Ectodermal cell (in vitro differentiated cells): ENCODE results near the gene GAL3ST3.
A peak's percentile ranks its signal among the peaks of the same experiment; 100 is the strongest.

ENCODE experiments used
- H3K27ac ChIP-seq: 2 replicates; pipeline ENCODE4 v1.7.0; 2013; ENCODE audit warnings: mild to moderate bottlenecking, low read depth, low read length; ENCODE audit not compliant: insufficient read depth, poor library complexity, severe bottlenecking
- H3K27me3 ChIP-seq: 2 replicates; pipeline ENCODE4 v1.7.0; 2013; ENCODE audit warnings: mild to moderate bottlenecking, low read length; ENCODE audit not compliant: insufficient read depth, control insufficient read depth, poor library complexity, severe bottlenecking
- H3K36me3 ChIP-seq: one replicate; pipeline ENCODE4 v1.7.0; 2013; ENCODE audit warnings: low read length; ENCODE audit not compliant: control insufficient read depth, insufficient read depth
- H3K4me1 ChIP-seq: one replicate; pipeline ENCODE4 v1.7.0; 2013; ENCODE audit warnings: low read length; ENCODE audit not compliant: control insufficient read depth, insufficient read depth
- H3K4me3 ChIP-seq: 2 replicates; pipeline ENCODE4 v1.7.0; 2013; ENCODE audit warnings: low read depth, low read length, control low read depth; ENCODE audit not compliant: insufficient read depth
- H3K9me3 ChIP-seq: 2 replicates; pipeline ENCODE4 v1.7.0; 2013; ENCODE audit warnings: mild to moderate bottlenecking, low read length, moderate library complexity; ENCODE audit not compliant: control insufficient read depth
- WGBS, 2 experiments: methylation state at CpG; one replicate each; pipeline ENCODE4 v1.1.7; 2013; ENCODE audit warnings: missing lambda C conversion rate in 2 of 2; 5-methylcytosine and 5-hydroxymethylcytosine counted together

The GAL3ST3 gene

GRCh38 chr11:66059966-66060680, 11.2 kb upstream of the GAL3ST3 start:
- Histone ChIP-seq H3K4me3 (no peak overlapping the region), H3K27me3 (no peaks in the 10 kb centered on the region), H3K4me1 (no peaks in the 10 kb centered on the region), H3K27ac (no peak overlapping the region), H3K36me3 (peaks cover 90% of the 10 kb centered on the region), H3K9me3 (no peaks in the 10 kb centered on the region)
- 84% methylated on average over 8 of the region's 8 CpGs for WGBS, 2 experiments

GRCh38 chr11:66056501-66056900, 7.5 kb upstream of the GAL3ST3 start:
- H3K36me3 ChIP-seq, result peaks cover 73% of the 10 kb centered on the region
- no peak overlapping the region for H3K4me3 ChIP-seq
- H3K4me1 ChIP-seq, result peaks cover 9% of the 10 kb centered on the region
- H3K9me3 ChIP-seq, result no peaks in the 10 kb centered on the region
- H3K27ac ChIP-seq, result no peak overlapping the region
- 92 to 93% methylated on average over 7 of the region's 7 CpGs for WGBS, 2 experiments
- no peaks in the 10 kb centered on the region for H3K27me3 ChIP-seq

- H3K27ac ChIP-seq, result no peak overlapping the region
- no peaks in the 10 kb centered on the region for H3K9me3 ChIP-seq
- 95 to 96% methylated on average over 7 of the region's 7 CpGs for WGBS, 2 experiments
- peaks cover 18% of the 10 kb centered on the region for H3K4me1 ChIP-seq
- no peaks in the 10 kb centered on the region for H3K27me3 ChIP-seq
- H3K36me3 ChIP-seq, result peaks cover 59% of the 10 kb centered on the region
- no peak overlapping the region for H3K4me3 ChIP-seq
These were observed 6.1 kb upstream of the GAL3ST3 start for GRCh38 chr11:66055021-66055420.

- H3K4me3 ChIP-seq, result peak overlapping the region; percentile 88
- H3K27me3 ChIP-seq, result no peaks in the 10 kb centered on the region
- no peaks in the 10 kb centered on the region for H3K9me3 ChIP-seq
- 1% methylated on average over 17 of the region's 17 CpGs for WGBS, 2 experiments
- no peak overlapping the region for H3K27ac ChIP-seq
- peaks cover 37% of the 10 kb centered on the region for H3K36me3 ChIP-seq
- H3K4me1 ChIP-seq, result peaks cover 27% of the 10 kb centered on the region
These were observed 3.7 kb upstream of the GAL3ST3 start for GRCh38 chr11:66052664-66052982.

- peaks cover 31% of the 10 kb centered on the region for H3K36me3 ChIP-seq
- H3K9me3 ChIP-seq, result no peaks in the 10 kb centered on the region
- 0% methylated on average over 84 of the region's 84 CpGs for WGBS, 2 experiments
- peak within 1 kb of the TSS; percentile 88 for H3K4me3 ChIP-seq
- H3K27me3 ChIP-seq, result no peaks in the 10 kb centered on the region
- peaks cover 31% of the 10 kb centered on the region for H3K4me1 ChIP-seq
- peak within 1 kb of the TSS; percentile 90 for H3K27ac ChIP-seq
These were observed 3.1 kb upstream of the GAL3ST3 start, which contains the start of gene SF3B2 for GRCh38 chr11:66051766-66052663. SF3B2 (plus strand) TSS chr11:66052364; CDS start chr11:66052385, 21 bp downstream.

- Histone ChIP-seq H3K36me3 (peaks cover 24% of the 10 kb centered on the region), H3K4me3 (peak overlapping the region; percentile 88), H3K27ac (peak overlapping the region; percentile 90), H3K9me3 (no peaks in the 10 kb centered on the region), H3K4me1 (peaks cover 31% of the 10 kb centered on the region), H3K27me3 (no peaks in the 10 kb centered on the region)
- 25 to 30% methylated on average over 12 of the region's 12 CpGs for WGBS, 2 experiments
These were observed 2.4 kb upstream of the GAL3ST3 start for GRCh38 chr11:66051371-66051765.

GRCh38 chr11:66050581-66051231, 1.7 kb upstream of the GAL3ST3 start:
- Histone ChIP-seq H3K4me1 (peaks cover 31% of the 10 kb centered on the region), H3K36me3 (peaks cover 18% of the 10 kb centered on the region), H3K4me3 (no peak overlapping the region), H3K27me3 (no peaks in the 10 kb centered on the region), H3K27ac (peak overlapping the region; percentile 90), H3K9me3 (no peaks in the 10 kb centered on the region)
- 80 to 91% methylated on average over 4 to 5 of the region's 5 CpGs for WGBS, 2 experiments

- H3K36me3 ChIP-seq, result peaks cover 9% of the 10 kb centered on the region
- no peaks in the 10 kb centered on the region for H3K9me3 ChIP-seq
- no peak overlapping the region for H3K27ac ChIP-seq
- H3K4me3 ChIP-seq, result peak overlapping the region; percentile 59
- no peaks in the 10 kb centered on the region for H3K27me3 ChIP-seq
- H3K4me1 ChIP-seq, result peaks cover 26% of the 10 kb centered on the region
- 81 to 82% methylated on average over 11 of the region's 11 CpGs for whole genome bisulfite sequencing, 2 experiments
These were observed 1.2 kb downstream of the GAL3ST3 start for GRCh38 chr11:66047541-66048365.

GRCh38 chr11:66046901-66047300, 2.1 kb downstream of the GAL3ST3 start:
- Histone ChIP-seq H3K4me3 (no peak overlapping the region), H3K36me3 (peaks cover 9% of the 10 kb centered on the region), H3K9me3 (no peaks in the 10 kb centered on the region), H3K27ac (no peak overlapping the region), H3K27me3 (no peaks in the 10 kb centered on the region), H3K4me1 (peaks cover 26% of the 10 kb centered on the region)
- 92 to 96% methylated on average over 3 of the region's 3 CpGs for WGBS, 2 experiments
